HepG2 (cell line): ENCODE results near the gene NEDD1. TPM values are rescaled to one million over a fixed set of nuclear protein-coding genes. Genes with fewer than 3 reads are reported as not detected.

Source experiments
- DMAP1 ChIP-seq: IDR thresholded peaks from 2 replicates; pipeline ENCODE4 v1.6.1; 2016
- KIAA2018 ChIP-seq: sonication (generic); formaldehyde crosslinking; IDR thresholded peaks from 2 replicates; pipeline ENCODE4 v1.5.0; 2020; ENCODE audit warnings: mild to moderate bottlenecking, missing genetic modification reagents, borderline replicate concordance
- KMT2B ChIP-seq: IDR thresholded peaks from 2 replicates; pipeline ENCODE4 v1.6.1; 2016; ENCODE audit warnings: missing genetic modification reagents, missing compliant biosample characterization
- PRDM15 ChIP-seq: sonication (generic); formaldehyde crosslinking; IDR thresholded peaks from 2 replicates; pipeline ENCODE4 v1.4.0; 2020; ENCODE audit warnings: missing genetic modification reagents
- SMARCC2 ChIP-seq: fragments of 450-650 bp; IDR thresholded peaks from 2 replicates; pipeline ENCODE4 v1.6.1; 2017; ENCODE audit warnings: antibody characterized with exemption, mild to moderate bottlenecking
- SP140L ChIP-seq: sonication (generic); formaldehyde crosslinking; IDR thresholded peaks from 2 replicates; pipeline ENCODE4 v1.4.0; 2020; ENCODE audit warnings: missing genetic modification reagents, borderline replicate concordance
- ZBTB10 ChIP-seq: sonication (generic); formaldehyde crosslinking; IDR thresholded peaks from 2 replicates; pipeline ENCODE4 v1.4.0; 2020; ENCODE audit warnings: missing genetic modification reagents, borderline replicate concordance
- ZFP90 ChIP-seq: sonication (generic); formaldehyde crosslinking; IDR thresholded peaks from 2 replicates; pipeline ENCODE4 v1.8.0; 2022; ENCODE audit warnings: missing genetic modification reagents, mild to moderate bottlenecking, inconsistent platforms, borderline replicate concordance
- ZNF10 ChIP-seq: sonication (generic); formaldehyde crosslinking; IDR thresholded peaks from 2 replicates; pipeline ENCODE4 v1.4.0; 2020; ENCODE audit warnings: mild to moderate bottlenecking, low read depth, missing genetic modification reagents, borderline replicate concordance
- ZNF350 ChIP-seq: sonication (generic); formaldehyde crosslinking; IDR thresholded peaks from 2 replicates; pipeline ENCODE4 v1.4.0; 2020; ENCODE audit warnings: mild to moderate bottlenecking, low read depth, missing genetic modification reagents, borderline replicate concordance
- ZNF740 ChIP-seq: sonication (generic); formaldehyde crosslinking; IDR thresholded peaks from 2 replicates; pipeline ENCODE4 v1.4.0; 2020; ENCODE audit warnings: missing genetic modification reagents
- ZNF792 ChIP-seq: IDR thresholded peaks from 2 replicates; pipeline ENCODE4 v1.6.1; 2016
- polyA plus RNA-seq, 8 experiments: library from polyadenylated mRNA; depleted of rRNA in 3 of 8; stranded (reverse) in 7 of 8; unstranded in 1 of 8; fragments of >200 nt; fragmentation: Illumina TruSeq in 4 of 8; extraction: Trizol in 4 of 8; gene quantifications; 2 replicates each; pipeline versions ENCODE4 v1.2.1 to v1.2.3, GENCODE V29; 2011 to 2016; ENCODE audit warnings: low read depth in 4 of 8, missing spikeins in 1 of 8, mixed read lengths in 1 of 8; ENCODE audit not compliant: insufficient read depth in 1 of 8
- total RNA-seq, 5 experiments: library from RNA; depleted of rRNA; stranded (reverse); fragments of >200 nt; fragmentation: Illumina TruSeq; extraction: Trizol; gene quantifications; 2 replicates each; pipeline ENCODE4 v1.2.3, GENCODE V29; 2016; ENCODE audit warnings: low read depth in 1 of 5

Gene NEDD1
- total and polyA plus RNA-seq, 2 of the 13 experiments (the other 11 are each of a cell fraction or from before 2014, with no cell fraction given) = 11.2 to 21.5 TPM

GRCh38 chr12:96906849-96907670 is at the start of gene NEDD1 (continued):
- peak; percentile 87 for TF ChIP-seq ZBTB10
- no peak for TF ChIP-seq SMARCC2
- TF ChIP-seq ZNF740 (CRISPR knock-in tag) = no peak
- TF ChIP-seq ZNF350 (CRISPR knock-in tag) = peak; percentile 50
- no peak for TF ChIP-seq ZNF10 (CRISPR knock-in tag)
- no peak for TF ChIP-seq KIAA2018
- 0 out of 2 replicates have a peak, but pooled peaks have one; percentile 58 for TF ChIP-seq DMAP1
- peak; percentile 59; the same call in 1 of the 2 replicates for TF ChIP-seq PRDM15 (CRISPR knock-in tag)
- peak; percentile 92 for TF ChIP-seq KMT2B (CRISPR knock-in tag)
- TF ChIP-seq ZFP90 = 0 out of 2 replicates have a peak, but pooled peaks have one; percentile 18
- TF ChIP-seq SP140L = no peak
- TF ChIP-seq ZNF792 (CRISPR knock-in tag) = no peak
